ENCODE results near the gene DSCAML1.

- TF ChIP-seq ZFP3 (CRISPR knock-in tag; IDR thresholded peaks at IDR 0.05): no peak
- TF ChIP-seq TOX (CRISPR knock-in tag; IDR thresholded peaks at IDR 0.05; ENCODE audit: borderline replicate concordance): no peak
- TF ChIP-seq, protein P1, sequence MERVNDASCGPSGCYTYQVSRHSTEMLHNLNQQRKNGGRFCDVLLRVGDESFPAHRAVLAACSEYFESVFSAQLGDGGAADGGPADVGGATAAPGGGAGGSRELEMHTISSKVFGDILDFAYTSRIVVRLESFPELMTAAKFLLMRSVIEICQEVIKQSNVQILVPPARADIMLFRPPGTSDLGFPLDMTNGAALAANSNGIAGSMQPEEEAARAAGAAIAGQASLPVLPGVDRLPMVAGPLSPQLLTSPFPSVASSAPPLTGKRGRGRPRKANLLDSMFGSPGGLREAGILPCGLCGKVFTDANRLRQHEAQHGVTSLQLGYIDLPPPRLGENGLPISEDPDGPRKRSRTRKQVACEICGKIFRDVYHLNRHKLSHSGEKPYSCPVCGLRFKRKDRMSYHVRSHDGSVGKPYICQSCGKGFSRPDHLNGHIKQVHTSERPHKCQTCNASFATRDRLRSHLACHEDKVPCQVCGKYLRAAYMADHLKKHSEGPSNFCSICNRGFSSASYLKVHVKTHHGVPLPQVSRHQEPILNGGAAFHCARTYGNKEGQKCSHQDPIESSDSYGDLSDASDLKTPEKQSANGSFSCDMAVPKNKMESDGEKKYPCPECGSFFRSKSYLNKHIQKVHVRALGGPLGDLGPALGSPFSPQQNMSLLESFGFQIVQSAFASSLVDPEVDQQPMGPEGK (CRISPR knock-in tag; IDR thresholded peaks at IDR 0.05; ENCODE audit: borderline replicate concordance): no peak
- TF ChIP-seq BACH2 (CRISPR knock-in tag; IDR thresholded peaks at IDR 0.05; ENCODE audit: borderline replicate concordance): no peak
- TF ChIP-seq ZFP30 (CRISPR knock-in tag; IDR thresholded peaks at IDR 0.05): no peak
- TF ChIP-seq, protein P2, sequence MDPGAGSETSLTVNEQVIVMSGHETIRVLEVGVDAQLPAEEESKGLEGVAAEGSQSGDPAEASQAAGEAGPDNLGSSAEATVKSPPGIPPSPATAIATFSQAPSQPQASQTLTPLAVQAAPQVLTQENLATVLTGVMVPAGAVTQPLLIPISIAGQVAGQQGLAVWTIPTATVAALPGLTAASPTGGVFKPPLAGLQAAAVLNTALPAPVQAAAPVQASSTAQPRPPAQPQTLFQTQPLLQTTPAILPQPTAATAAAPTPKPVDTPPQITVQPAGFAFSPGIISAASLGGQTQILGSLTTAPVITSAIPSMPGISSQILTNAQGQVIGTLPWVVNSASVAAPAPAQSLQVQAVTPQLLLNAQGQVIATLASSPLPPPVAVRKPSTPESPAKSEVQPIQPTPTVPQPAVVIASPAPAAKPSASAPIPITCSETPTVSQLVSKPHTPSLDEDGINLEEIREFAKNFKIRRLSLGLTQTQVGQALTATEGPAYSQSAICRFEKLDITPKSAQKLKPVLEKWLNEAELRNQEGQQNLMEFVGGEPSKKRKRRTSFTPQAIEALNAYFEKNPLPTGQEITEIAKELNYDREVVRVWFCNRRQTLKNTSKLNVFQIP (CRISPR knock-in tag; IDR thresholded peaks at IDR 0.05; ENCODE audit: borderline replicate concordance, low read depth): no peak
- TF ChIP-seq PPARA (CRISPR knock-in tag; IDR thresholded peaks at IDR 0.05; ENCODE audit: borderline replicate concordance): no peak
- TF ChIP-seq TCF4 (CRISPR knock-in tag; IDR thresholded peaks at IDR 0.05; ENCODE audit: borderline replicate concordance): no peak
- no peak for TF ChIP-seq CSRNP3 (CRISPR knock-in tag; IDR thresholded peaks at IDR 0.05)
- TF ChIP-seq ZC3H10 (CRISPR knock-in tag; IDR thresholded peaks at IDR 0.05): no peak
- no peak for TF ChIP-seq ZNF565 (CRISPR knock-in tag; conservative IDR thresholded peaks at IDR 0.05; ENCODE audit: low read depth)
- no peak for TF ChIP-seq OSR1 (CRISPR knock-in tag; IDR thresholded peaks at IDR 0.05)
- no peak for TF ChIP-seq CSDC2 (CRISPR knock-in tag; IDR thresholded peaks at IDR 0.05)
Observed at GRCh38 chr11:117789241-117789640, 7.8 kb downstream of the DSCAML1 start.

Measured in SK-N-SH treated with all-trans-retinoic acid at 6 μM for 48 hours (cell line).